AML-193 (cell line): Measurements from ENCODE around the gene PM20D2.

Experiments
- DNase-seq, 2 experiments: peaks; one replicate each; lab custom pipeline; 2025; lab: John Stamatoyannopoulos, UW

PM20D2 gene

GRCh38 chr6:89145956-89146717 lies at the start of gene PM20D2:
Gene PM20D2, plus strand, starts transcription at chr6:89146055. Its CDS starts 90 bp downstream, at chr6:89146145.
- peak; percentile 81 to 83 for DNase-seq

GRCh38 chr6:89098461-89098860 lies 47.4 kb upstream of the PM20D2 start:
- DNase-seq, result no peak

GRCh38 chr6:89100114-89100513 lies 45.7 kb upstream of the PM20D2 start:
- no peak for DNase-seq

- no peak for DNase-seq
Measured at GRCh38 chr6:89110284-89110683, 35.6 kb upstream of the PM20D2 start.

GRCh38 chr6:89111933-89112332 lies 33.9 kb upstream of the PM20D2 start:
- DNase-seq, result no peak

GRCh38 chr6:89116702-89117101 lies 29.2 kb upstream of the PM20D2 start:
- DNase-seq, result peak in 1 of 2 experiments; percentile 17

GRCh38 chr6:89117211-89118108 lies 28.4 kb upstream of the PM20D2 start, which contains the start of gene SRSF12:
Gene SRSF12, minus strand, starts transcription at chr6:89118071. Its CDS starts 184 bp downstream, at chr6:89117887.
- DNase-seq, result peak; percentile 21 to 46

- DNase-seq, result no peak
Measured at GRCh38 chr6:89118931-89119330, 26.9 kb upstream of the PM20D2 start.

GRCh38 chr6:89120371-89120770 lies 25.5 kb upstream of the PM20D2 start:
- no peak for DNase-seq

GRCh38 chr6:89121934-89122333 lies 23.9 kb upstream of the PM20D2 start:
- no peak for DNase-seq

GRCh38 chr6:89122625-89123024 lies 23.2 kb upstream of the PM20D2 start:
- DNase-seq, result peak; percentile 68 to 76

- DNase-seq, result peak in 1 of 2 experiments; percentile 26
Measured at GRCh38 chr6:89128256-89128671, 17.6 kb upstream of the PM20D2 start.

GRCh38 chr6:89131599-89131998 lies 14.3 kb upstream of the PM20D2 start:
- DNase-seq, result no peak

GRCh38 chr6:89132057-89132456 lies 13.8 kb upstream of the PM20D2 start:
- peak in 1 of 2 experiments; percentile 20 for DNase-seq

GRCh38 chr6:89133981-89134380 lies 11.9 kb upstream of the PM20D2 start:
- DNase-seq, result no peak

- DNase-seq, result no peak
Measured at GRCh38 chr6:89134723-89135122, 11.1 kb upstream of the PM20D2 start.

GRCh38 chr6:89138173-89138572 lies 7.7 kb upstream of the PM20D2 start:
- DNase-seq, result no peak

- DNase-seq, result no peak
Measured at GRCh38 chr6:89139509-89140346, 6.1 kb upstream of the PM20D2 start.

GRCh38 chr6:89140347-89141156 lies 5.3 kb upstream of the PM20D2 start:
- no peak for DNase-seq

GRCh38 chr6:89144354-89144906 lies 1.4 kb upstream of the PM20D2 start:
- no peak for DNase-seq
